Neural cell (in vitro differentiated cells): ENCODE results near the gene ALPG. TPM values are rescaled to one million over a fixed set of nuclear protein-coding genes. Genes with fewer than 3 reads are reported as not detected.
A peak's percentile ranks its signal among the peaks of the same experiment; 100 is the strongest.
"Not testable (repeated sequence)": the region's sequence is repeated elsewhere in the genome, so short reads cannot be mapped to it uniquely, and the experiment has no call there.

Experiments
- H2AFZ ChIP-seq: fragments of 200-600, 300-800 bp; sonication (generic), shearing (Covaris generic); 2 replicates; pipeline ENCODE4 v1.6.0; 2014; ENCODE audit warnings: low read depth, mild to moderate bottlenecking, antibody characterized with exemption, low read length, moderate library complexity
- H3F3A ChIP-seq: fragments of 200-600 bp; shearing (Covaris generic); 2 replicates; pipeline ENCODE4 v1.6.1; 2016; ENCODE audit warnings: mild to moderate bottlenecking, moderate library complexity, mixed read lengths, antibody characterized with exemption, low read length; ENCODE audit not compliant: insufficient read depth, poor library complexity, severe bottlenecking
- H3K27ac ChIP-seq: fragments of 200-600, 300-800 bp; sonication (generic), shearing (Covaris generic); 2 replicates; pipeline ENCODE4 v1.5.1; 2014; ENCODE audit warnings: mild to moderate bottlenecking, low read length, moderate library complexity
- H3K27me3 ChIP-seq: fragments of 300-800, 200-600 bp; sonication (generic), shearing (Covaris generic); 2 replicates; pipeline ENCODE4 v1.6.0; 2014; ENCODE audit warnings: mild to moderate bottlenecking, low read depth, low read length, moderate library complexity; ENCODE audit not compliant: insufficient read depth
- H3K36me3 ChIP-seq: fragments of 300-800, 200-600 bp; sonication (generic), shearing (Covaris generic); 2 replicates; pipeline ENCODE4 v1.5.1; 2014; ENCODE audit warnings: mild to moderate bottlenecking, antibody characterized with exemption, low read length, moderate library complexity; ENCODE audit not compliant: insufficient read depth
- H3K4me2 ChIP-seq: fragments of 300-800, 200-600 bp; sonication (generic), shearing (Covaris generic); 2 replicates; pipeline ENCODE4 v1.6.0; 2014; ENCODE audit warnings: mild to moderate bottlenecking, low read length
- H3K4me3 ChIP-seq: fragments of 300-800, 200-600 bp; sonication (generic), shearing (Covaris generic); 2 replicates; pipeline ENCODE4 v1.5.1; 2014; ENCODE audit warnings: mild to moderate bottlenecking, low read length, moderate library complexity
- H3K79me2 ChIP-seq: fragments of 200-600 bp; shearing (Covaris generic); replicated peaks from 2 replicates; pipeline ENCODE4 v1.6.0; 2014; ENCODE audit warnings: mild to moderate bottlenecking, low read length, moderate library complexity; ENCODE audit not compliant: insufficient read depth
- H3K9ac ChIP-seq: fragments of 300-800, 200-600 bp; sonication (generic), shearing (Covaris generic); 2 replicates; pipeline ENCODE4 v1.6.1; 2016; ENCODE audit warnings: mild to moderate bottlenecking, low read length, mixed read lengths
- H3K9me2 ChIP-seq: fragments of 200-600 bp; shearing (Covaris generic); 2 replicates; pipeline ENCODE4 v1.6.1; 2016; ENCODE audit warnings: mild to moderate bottlenecking, low read length, mixed read lengths; ENCODE audit not compliant: insufficient read depth
- H3K9me3 ChIP-seq: fragments of 200-600, 300-800 bp; sonication (generic), shearing (Covaris generic); 2 replicates; pipeline ENCODE4 v1.6.1; 2016; ENCODE audit warnings: mild to moderate bottlenecking, mixed run types, low read length, moderate library complexity, mixed read lengths
- H4K20me1 ChIP-seq: fragments of 200-600 bp; shearing (Covaris generic); 2 replicates; pipeline ENCODE4 v1.6.1; 2016; ENCODE audit warnings: mild to moderate bottlenecking, mixed run types; ENCODE audit not compliant: insufficient read depth
- EP300 ChIP-seq: fragments of 450-650 bp; conservative IDR thresholded peaks from 2 replicates; pipeline ENCODE4 v1.6.1; 2014; ENCODE audit warnings: antibody characterized with exemption, mild to moderate bottlenecking, moderate library complexity; ENCODE audit not compliant: poor library complexity, severe bottlenecking
- EZH2 ChIP-seq: fragments of 200-600, 300-800 bp; shearing (Covaris generic), sonication (generic); IDR thresholded peaks from 2 replicates; pipeline ENCODE4 v1.6.1; 2014; ENCODE audit warnings: antibody characterized with exemption, low read length, borderline replicate concordance, mild to moderate bottlenecking; ENCODE audit not compliant: insufficient read depth, poor library complexity, severe bottlenecking
- MXI1 ChIP-seq: fragments of 450-650 bp; conservative IDR thresholded peaks from 2 replicates; pipeline ENCODE4 v1.6.1; 2014; ENCODE audit warnings: antibody characterized with exemption, mild to moderate bottlenecking; ENCODE audit not compliant: poor library complexity, severe bottlenecking
- POLR2AphosphoS5 ChIP-seq: IDR thresholded peaks from 2 replicates; pipeline ENCODE4 v1.6.1; 2012
- RAD21 ChIP-seq: fragments of 450-650 bp; conservative IDR thresholded peaks from 2 replicates; pipeline ENCODE4 v1.6.1; 2014; ENCODE audit warnings: antibody characterized with exemption, mild to moderate bottlenecking, moderate library complexity
- REST ChIP-seq: IDR thresholded peaks from 2 replicates; pipeline ENCODE4 v1.6.1; 2012; ENCODE audit warnings: borderline replicate concordance
- SMC3 ChIP-seq: fragments of 450-650 bp; conservative IDR thresholded peaks from 2 replicates; pipeline ENCODE4 v1.6.1; 2014; ENCODE audit warnings: antibody characterized with exemption, mild to moderate bottlenecking, moderate library complexity; ENCODE audit not compliant: poor library complexity
- TAF1 ChIP-seq: IDR thresholded peaks from 2 replicates; pipeline ENCODE4 v1.6.1; 2012; ENCODE audit warnings: low read depth
- polyA plus RNA-seq: library from polyadenylated mRNA; depleted of rRNA; stranded (reverse); fragments of >200 nt; gene quantifications from 2 replicates; pipeline ENCODE4 v1.2.3, GENCODE V29; 2014
- TF ChIP-seq, protein P1 (sequence below): fragments of 450-650 bp; IDR thresholded peaks from 2 replicates; pipeline ENCODE4 v1.5.1; 2014; ENCODE audit warnings: antibody characterized with exemption, mild to moderate bottlenecking, moderate library complexity; ENCODE audit not compliant: poor library complexity, severe bottlenecking

Gene ALPG
- polyA plus RNA-seq, 1 donor from 2014 or later, result not detected

DNA sequence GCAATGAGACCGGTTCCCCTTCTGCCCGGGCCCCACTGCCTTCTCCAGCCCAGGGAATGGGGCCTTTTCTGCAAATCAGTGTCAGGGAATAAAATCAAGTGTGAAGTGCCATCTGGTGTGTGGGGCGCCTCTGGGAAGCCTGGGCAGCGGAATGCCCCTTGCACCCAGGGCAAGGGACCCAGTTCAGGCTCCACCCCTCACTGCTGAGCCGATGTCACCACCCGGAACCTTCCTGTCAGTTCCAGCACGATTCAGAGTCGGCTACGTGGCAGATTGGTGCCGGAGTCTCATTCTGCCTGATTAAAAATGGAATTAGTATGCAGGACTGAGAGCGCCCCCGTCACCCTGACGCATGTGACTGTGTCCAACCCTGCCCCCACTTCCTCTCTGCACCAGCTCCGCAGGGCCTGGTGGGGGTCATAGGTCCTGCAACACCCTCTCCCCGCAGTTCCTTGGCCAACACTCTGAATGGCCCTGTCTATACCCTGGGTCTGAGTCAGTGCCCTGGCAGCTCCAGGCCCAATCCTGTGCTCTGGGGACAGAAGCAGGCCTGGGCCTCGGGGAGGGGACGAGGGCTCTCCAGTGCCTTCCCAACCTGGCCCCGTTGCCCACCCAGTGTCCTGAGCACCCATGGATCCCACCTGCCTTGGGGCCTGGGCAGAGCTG is 41.1 kb downstream of the ALPG start:
- Histone ChIP-seq H3K36me3 (no peaks in the 10 kb centered on the region), H3K79me2 (no peaks in the 10 kb centered on the region), H3K9ac (peak overlapping the region; percentile 47), H3K9me2 (no peaks in the 10 kb centered on the region), H3F3A (no peaks in the 10 kb centered on the region), H3K4me2 (no peak overlapping the region), H3K9me3 (no peaks in the 10 kb centered on the region), H2AFZ (peak overlapping the region; percentile 12), H3K27me3 (no peaks in the 10 kb centered on the region), H4K20me1 (no peaks in the 10 kb centered on the region), H3K27ac (peak overlapping the region; percentile 73), H3K4me3 (no peak overlapping the region)
- TF ChIP-seq RAD21, result no peak
- TF ChIP-seq POLR2AphosphoS5, result no peak
- TF ChIP-seq MXI1, result no peak
- no peak for TF ChIP-seq REST

DNA sequence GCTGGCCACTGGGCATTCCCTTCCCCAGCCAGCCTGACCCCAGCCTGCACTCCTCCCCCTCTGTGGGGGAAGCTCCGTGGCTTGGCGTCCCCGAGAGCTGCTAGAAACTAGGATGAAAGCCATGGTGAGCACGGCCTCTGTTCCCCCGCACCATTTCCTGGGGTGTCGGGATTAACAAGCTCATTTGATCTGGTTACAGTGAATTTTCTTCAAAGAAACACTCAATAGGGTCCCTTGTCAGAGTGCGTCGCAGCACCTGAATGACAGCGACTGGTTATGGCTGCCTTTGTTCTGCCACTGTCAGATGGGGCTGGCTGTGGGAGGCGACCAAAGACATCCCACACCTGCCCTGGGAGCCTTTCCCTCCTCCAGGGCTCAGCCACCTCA is 41.7 kb downstream of the ALPG start:
- Histone ChIP-seq H3K27me3 (no peaks in the 10 kb centered on the region), H3K27ac (peak overlapping the region; percentile 73), H2AFZ (peak overlapping the region; percentile 12), H3K9me3 (no peaks in the 10 kb centered on the region), H3K4me3 (no peak overlapping the region), H4K20me1 (no peaks in the 10 kb centered on the region), H3K36me3 (no peaks in the 10 kb centered on the region), H3K4me2 (no peak overlapping the region), H3K9me2 (no peaks in the 10 kb centered on the region), H3F3A (no peaks in the 10 kb centered on the region), H3K9ac (peak overlapping the region; percentile 47), H3K79me2 (no peaks in the 10 kb centered on the region)
- TF ChIP-seq TAF1 (peak; percentile 34), POLR2AphosphoS5 (peak; percentile 57)
- TF ChIP-seq, protein P1, sequence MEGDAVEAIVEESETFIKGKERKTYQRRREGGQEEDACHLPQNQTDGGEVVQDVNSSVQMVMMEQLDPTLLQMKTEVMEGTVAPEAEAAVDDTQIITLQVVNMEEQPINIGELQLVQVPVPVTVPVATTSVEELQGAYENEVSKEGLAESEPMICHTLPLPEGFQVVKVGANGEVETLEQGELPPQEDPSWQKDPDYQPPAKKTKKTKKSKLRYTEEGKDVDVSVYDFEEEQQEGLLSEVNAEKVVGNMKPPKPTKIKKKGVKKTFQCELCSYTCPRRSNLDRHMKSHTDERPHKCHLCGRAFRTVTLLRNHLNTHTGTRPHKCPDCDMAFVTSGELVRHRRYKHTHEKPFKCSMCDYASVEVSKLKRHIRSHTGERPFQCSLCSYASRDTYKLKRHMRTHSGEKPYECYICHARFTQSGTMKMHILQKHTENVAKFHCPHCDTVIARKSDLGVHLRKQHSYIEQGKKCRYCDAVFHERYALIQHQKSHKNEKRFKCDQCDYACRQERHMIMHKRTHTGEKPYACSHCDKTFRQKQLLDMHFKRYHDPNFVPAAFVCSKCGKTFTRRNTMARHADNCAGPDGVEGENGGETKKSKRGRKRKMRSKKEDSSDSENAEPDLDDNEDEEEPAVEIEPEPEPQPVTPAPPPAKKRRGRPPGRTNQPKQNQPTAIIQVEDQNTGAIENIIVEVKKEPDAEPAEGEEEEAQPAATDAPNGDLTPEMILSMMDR, result no peak

- Histone ChIP-seq H3K9me2 (no peaks in the 10 kb centered on the region), H3K9ac (no peak overlapping the region), H3F3A (no peaks in the 10 kb centered on the region), H3K4me3 (no peak overlapping the region), H3K9me3 (no peaks in the 10 kb centered on the region), H3K27me3 (no peaks in the 10 kb centered on the region), H3K79me2 (no peaks in the 10 kb centered on the region), H3K36me3 (no peaks in the 10 kb centered on the region), H3K27ac (no peak overlapping the region), H2AFZ (no peak overlapping the region), H4K20me1 (no peaks in the 10 kb centered on the region), H3K4me2 (no peak overlapping the region)
- TF ChIP-seq POLR2AphosphoS5 (no peak), EP300 (no peak), RAD21 (no peak), TAF1 (no peak), MXI1 (no peak), SMC3 (no peak), EZH2 (no peak)
- TF ChIP-seq, protein P1, result no peak
Measured at GRCh38 chr2:232449964-232450363, 43.3 kb downstream of the ALPG start.

GRCh38 chr2:232451645-232452044 is 45.0 kb downstream of the ALPG start:
- not testable (repeated sequence) for H3K79me2 ChIP-seq, H3K9ac ChIP-seq, H4K20me1 ChIP-seq, H3K27ac ChIP-seq, H3K4me2 ChIP-seq, H3K9me2 ChIP-seq, H2AFZ ChIP-seq, H3K4me3 ChIP-seq, H3K9me3 ChIP-seq, H3F3A ChIP-seq, H3K27me3 ChIP-seq, H3K36me3 ChIP-seq
